PFSK-1 (cell line): Measurements from ENCODE around the gene JSRP1. TPM values are rescaled to one million over a fixed set of nuclear protein-coding genes. Genes with fewer than 3 reads are reported as not detected.

Experiments
- FOXP2 ChIP-seq: optimal IDR thresholded peaks from 2 replicates; pipeline ENCODE3; 2011; ENCODE audit warnings: borderline replicate concordance, control low read depth, inconsistent platforms; ENCODE audit not compliant: insufficient read depth; ENCODE audit errors: extremely low read length, extremely low read depth
- POLR2AphosphoS5 ChIP-seq: IDR thresholded peaks from 2 replicates; pipeline ENCODE4 v1.6.1; 2012; ENCODE audit warnings: low read depth, mild to moderate bottlenecking, control low read depth, low read length, moderate library complexity
- SIN3A ChIP-seq: IDR thresholded peaks from 2 replicates; pipeline ENCODE4 v1.6.1; 2012; ENCODE audit warnings: mild to moderate bottlenecking, low read length, moderate library complexity, borderline replicate concordance; ENCODE audit not compliant: insufficient read depth
- TAF1 ChIP-seq: IDR thresholded peaks from 2 replicates; pipeline ENCODE4 v1.6.1; 2012; ENCODE audit warnings: low read length, control low read depth, borderline replicate concordance; ENCODE audit not compliant: insufficient read depth
- polyA plus RNA-seq: library from polyadenylated mRNA; unstranded; fragments of >200 nt; gene quantifications from one replicate; pipeline ENCODE4 v1.2.1, GENCODE V29; 2012; ENCODE audit warnings: low read depth, missing spikeins; ENCODE audit not compliant: insufficient read length
- TF ChIP-seq, protein P1 (sequence below), 2 experiments: IDR thresholded peaks; 2 replicates each; pipeline versions ENCODE4 v1.6.1 to v1.8.0; 2011 to 2012; ENCODE audit warnings: low read depth in 2 of 2, low read length in 2 of 2, control low read depth in 1 of 2, inconsistent platforms in 1 of 2, mild to moderate bottlenecking in 1 of 2, moderate library complexity in 1 of 2; ENCODE audit not compliant: insufficient read depth in 1 of 2

The JSRP1 gene, protein sequence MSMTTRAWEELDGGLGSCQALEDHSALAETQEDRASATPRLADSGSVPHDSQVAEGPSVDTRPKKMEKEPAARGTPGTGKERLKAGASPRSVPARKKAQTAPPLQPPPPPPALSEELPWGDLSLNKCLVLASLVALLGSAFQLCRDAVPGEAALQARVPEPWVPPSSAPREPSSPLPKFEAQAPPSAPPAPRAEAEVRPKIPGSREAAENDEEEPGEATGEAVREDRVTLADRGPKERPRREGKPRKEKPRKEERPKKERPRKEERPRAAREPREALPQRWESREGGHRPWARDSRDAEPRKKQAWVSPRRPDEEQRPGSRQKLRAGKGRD
- polyA plus RNA-seq: not detected

DNA sequence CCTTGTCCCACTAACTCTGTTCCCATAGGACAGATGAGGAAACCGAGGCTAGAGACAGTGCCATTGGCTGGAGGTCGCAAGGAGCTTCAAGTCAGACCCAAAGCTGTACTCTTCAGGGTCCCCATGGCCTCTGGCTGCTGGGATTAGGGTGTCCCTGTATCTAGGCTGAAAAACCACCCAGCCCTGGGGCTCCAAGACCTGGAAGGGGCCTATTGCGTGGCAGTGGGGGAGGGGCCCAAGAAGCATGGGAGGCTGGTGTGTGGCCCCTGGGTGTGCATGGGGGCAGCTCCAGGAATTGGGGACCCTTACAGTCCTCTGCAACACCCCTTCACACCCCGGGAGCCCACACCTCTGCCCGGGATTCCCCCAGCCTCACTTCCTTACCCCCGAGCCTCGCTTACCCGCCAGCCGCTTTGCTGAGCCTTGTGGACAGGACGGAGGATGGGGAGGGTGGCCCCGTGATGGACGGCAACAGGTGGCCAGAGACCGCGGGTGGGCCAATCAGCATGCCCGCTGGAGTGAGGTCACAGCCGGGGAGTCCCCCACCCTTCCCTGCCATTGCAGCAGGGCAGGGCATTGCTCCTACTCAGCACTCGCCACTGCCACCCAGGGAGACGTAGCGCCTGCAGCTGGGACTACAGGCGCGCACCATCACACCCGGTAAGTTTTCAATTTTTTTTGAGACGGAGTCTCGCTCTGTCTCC, at the start of gene JSRP1:
Gene JSRP1, minus strand, starts transcription at position 436 of the 704 bp plus-strand sequence. CDS start 1,103 bp downstream, outside the sequence.
- TF ChIP-seq FOXP2 (no peak), TAF1 (no peak), POLR2AphosphoS5 (no peak), SIN3A (no peak)
- TF ChIP-seq, protein P1, sequence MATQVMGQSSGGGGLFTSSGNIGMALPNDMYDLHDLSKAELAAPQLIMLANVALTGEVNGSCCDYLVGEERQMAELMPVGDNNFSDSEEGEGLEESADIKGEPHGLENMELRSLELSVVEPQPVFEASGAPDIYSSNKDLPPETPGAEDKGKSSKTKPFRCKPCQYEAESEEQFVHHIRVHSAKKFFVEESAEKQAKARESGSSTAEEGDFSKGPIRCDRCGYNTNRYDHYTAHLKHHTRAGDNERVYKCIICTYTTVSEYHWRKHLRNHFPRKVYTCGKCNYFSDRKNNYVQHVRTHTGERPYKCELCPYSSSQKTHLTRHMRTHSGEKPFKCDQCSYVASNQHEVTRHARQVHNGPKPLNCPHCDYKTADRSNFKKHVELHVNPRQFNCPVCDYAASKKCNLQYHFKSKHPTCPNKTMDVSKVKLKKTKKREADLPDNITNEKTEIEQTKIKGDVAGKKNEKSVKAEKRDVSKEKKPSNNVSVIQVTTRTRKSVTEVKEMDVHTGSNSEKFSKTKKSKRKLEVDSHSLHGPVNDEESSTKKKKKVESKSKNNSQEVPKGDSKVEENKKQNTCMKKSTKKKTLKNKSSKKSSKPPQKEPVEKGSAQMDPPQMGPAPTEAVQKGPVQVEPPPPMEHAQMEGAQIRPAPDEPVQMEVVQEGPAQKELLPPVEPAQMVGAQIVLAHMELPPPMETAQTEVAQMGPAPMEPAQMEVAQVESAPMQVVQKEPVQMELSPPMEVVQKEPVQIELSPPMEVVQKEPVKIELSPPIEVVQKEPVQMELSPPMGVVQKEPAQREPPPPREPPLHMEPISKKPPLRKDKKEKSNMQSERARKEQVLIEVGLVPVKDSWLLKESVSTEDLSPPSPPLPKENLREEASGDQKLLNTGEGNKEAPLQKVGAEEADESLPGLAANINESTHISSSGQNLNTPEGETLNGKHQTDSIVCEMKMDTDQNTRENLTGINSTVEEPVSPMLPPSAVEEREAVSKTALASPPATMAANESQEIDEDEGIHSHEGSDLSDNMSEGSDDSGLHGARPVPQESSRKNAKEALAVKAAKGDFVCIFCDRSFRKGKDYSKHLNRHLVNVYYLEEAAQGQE (IDR thresholded peaks at IDR 0.05; ENCODE audit: insufficient read depth in 1 of 2, low read depth in 2 of 2, low read length in 2 of 2): no peak

DNA sequence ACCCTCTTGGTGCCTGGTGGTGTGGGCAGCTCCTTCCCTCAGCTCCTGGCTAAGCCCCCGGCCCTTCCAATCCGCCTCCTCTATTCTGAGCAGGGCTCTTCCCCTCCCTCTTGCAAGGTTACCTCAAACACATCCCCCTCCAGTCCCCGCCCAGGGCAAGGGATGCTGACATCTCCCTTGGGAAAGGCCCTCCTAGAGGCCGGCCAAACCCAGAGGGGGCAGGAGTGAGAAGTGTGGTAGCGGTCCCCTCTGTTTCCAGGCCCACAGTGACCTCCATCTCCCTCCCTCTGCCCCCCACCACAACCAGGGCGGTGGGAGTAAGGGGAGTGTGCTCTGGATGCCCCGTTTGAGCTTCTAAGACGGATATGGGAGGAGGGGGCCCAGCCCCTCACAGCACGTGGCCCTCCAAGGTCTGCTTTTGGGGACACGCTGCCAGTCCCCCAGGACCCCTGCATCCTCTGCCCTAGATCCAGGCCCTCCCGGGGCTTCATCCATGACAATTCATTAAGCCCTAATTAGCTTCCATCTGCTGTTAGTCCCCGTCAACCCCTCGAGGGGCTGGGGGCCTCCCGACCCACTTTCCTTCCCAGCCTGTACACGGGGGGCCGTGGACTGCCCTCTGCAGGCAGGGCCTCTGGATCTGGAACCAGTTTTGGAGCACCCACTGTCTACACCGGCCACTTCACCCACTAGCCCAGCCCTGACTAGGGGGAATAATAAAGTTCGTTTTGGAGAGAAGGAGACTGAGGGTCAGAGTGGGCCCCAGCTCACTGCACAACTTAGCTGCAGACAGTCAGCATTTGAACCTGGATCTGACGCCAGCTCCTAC, 49.4 kb upstream of the JSRP1 start:
- TF ChIP-seq POLR2AphosphoS5 (no peak), SIN3A (no peak), FOXP2 (no peak), TAF1 (no peak)
- TF ChIP-seq, protein P1 (IDR thresholded peaks at IDR 0.05; ENCODE audit: insufficient read depth in 1 of 2, low read depth in 2 of 2, low read length in 2 of 2): no peak

DNA sequence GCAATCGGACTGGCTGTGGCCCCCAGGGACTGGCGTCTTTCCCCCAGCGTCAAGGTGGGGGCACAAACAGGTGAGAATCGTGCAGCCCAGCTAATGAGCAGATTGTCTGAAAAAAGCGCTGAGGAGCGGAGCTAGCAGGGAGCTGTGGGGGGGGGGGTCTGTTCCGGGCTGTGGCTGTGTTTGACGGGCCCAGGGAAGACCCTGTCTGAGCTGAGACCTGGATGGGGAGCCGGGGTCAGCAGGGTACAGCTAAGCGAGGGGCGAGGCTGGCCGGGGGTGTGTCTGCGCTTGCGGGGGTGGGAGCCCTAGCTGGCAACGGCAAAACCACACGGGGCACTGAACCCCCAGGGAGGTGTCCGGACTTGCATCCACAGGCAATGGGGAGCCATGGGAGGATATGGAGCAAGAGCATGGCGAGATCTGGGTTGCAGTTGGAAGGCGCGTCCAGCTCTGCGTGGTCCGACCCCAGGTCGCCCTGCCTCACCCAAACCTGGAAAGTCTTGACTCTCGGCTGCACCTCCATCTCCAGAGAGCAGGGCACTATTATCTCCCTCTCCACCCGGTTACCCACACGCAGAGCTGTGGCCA, 47.1 kb upstream of the JSRP1 start:
- no peak for TF ChIP-seq SIN3A
- no peak for TF ChIP-seq POLR2AphosphoS5
- TF ChIP-seq, protein P1 (IDR thresholded peaks at IDR 0.05; ENCODE audit: insufficient read depth in 1 of 2, low read depth in 2 of 2, low read length in 2 of 2): no peak
- TF ChIP-seq TAF1: no peak
- no peak for TF ChIP-seq FOXP2

DNA sequence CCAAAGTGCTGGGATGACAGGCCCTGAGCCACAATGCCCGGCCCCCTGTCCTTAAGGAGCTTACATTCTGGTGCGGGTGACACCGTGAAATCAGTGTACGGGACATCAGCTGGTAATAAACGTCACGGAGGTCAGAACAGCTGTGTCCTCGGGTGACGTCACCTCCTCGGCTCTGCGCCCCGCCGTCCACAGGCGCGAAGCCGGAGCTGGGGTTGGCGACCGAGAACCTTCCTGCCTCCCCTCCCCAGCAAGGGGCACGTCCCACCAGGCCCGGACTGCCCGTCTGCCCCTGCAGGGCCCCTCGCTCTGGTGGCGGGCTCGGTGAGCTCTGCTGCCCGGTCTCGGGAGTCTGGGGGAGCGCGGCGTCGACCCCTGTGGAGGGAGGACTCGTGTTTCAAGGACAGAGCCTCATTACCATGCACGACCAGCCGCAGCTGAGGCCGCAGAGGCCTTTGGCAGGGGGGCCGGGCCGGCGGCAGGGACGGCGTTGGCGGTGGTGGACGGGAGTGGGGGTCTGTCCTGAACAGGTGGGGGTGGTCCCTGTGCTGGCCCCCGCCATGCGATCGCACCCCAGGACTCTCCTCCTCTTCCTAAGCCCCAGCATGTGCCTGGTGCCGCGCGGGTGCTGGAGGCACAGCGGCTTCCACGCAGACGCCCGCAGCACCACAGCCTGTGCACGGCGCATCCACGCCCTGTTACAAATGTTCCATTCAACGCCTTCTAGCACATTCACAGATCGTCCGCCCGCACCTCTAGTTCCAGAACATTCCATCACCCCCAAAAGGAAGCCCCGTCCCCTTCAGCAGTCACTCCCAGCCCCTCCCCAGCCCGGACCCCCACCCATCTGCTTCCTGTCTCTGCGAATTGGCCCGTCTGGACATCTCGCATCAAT, 46.3 kb upstream of the JSRP1 start:
- TF ChIP-seq, protein P1 (IDR thresholded peaks at IDR 0.05; ENCODE audit: insufficient read depth in 1 of 2, low read depth in 2 of 2, low read length in 2 of 2): no peak
- no peak for TF ChIP-seq FOXP2
- TF ChIP-seq SIN3A: no peak
- TF ChIP-seq POLR2AphosphoS5: no peak
- TF ChIP-seq TAF1: no peak
